Spleen (tissue), 11 donors: ENCODE measurements around the gene COL25A1. TPM values are rescaled to one million over a fixed set of nuclear protein-coding genes. Genes with fewer than 3 reads are reported as not detected.
"Not testable (repeated sequence)": the region's sequence is repeated elsewhere in the genome, so short reads cannot be mapped to it uniquely, and the experiment has no call there.

Experiments
- DNase-seq: peaks from one replicate; pipeline ENCODE4 v3.0.0-alpha.2; 2020
- H3K27ac ChIP-seq, 8 donors: fragments of 200-600 bp; sonication (generic) in 7 of 8; 1 replicate in 4 of 8; 2 replicates in 4 of 8; pipeline versions ENCODE4 v1.5.0 to v1.8.0; 2016 to 2021; ENCODE audit warnings: inconsistent platforms in 4 of 8, mild to moderate bottlenecking in 4 of 8, moderate library complexity in 1 of 8
- H3K27me3 ChIP-seq, 7 donors: fragments of 200-600 bp; sonication (generic) in 6 of 7; replicated peaks in 1 of 7; 1 replicate in 4 of 7; 2 replicates in 3 of 7; pipeline versions ENCODE4 v1.5.0 to v1.8.0; 2016 to 2021; ENCODE audit warnings: inconsistent platforms in 3 of 7, mild to moderate bottlenecking in 1 of 7
- H3K36me3 ChIP-seq, 6 donors: fragments of 200-600 bp; sonication (generic) in 5 of 6; 1 replicate in 4 of 6; 2 replicates in 2 of 6; pipeline versions ENCODE4 v1.5.0 to v1.8.0; 2016 to 2021; ENCODE audit warnings: inconsistent platforms in 2 of 6
- H3K4me1 ChIP-seq, 6 donors: fragments of 200-600 bp; sonication (generic) in 5 of 6; 1 replicate in 3 of 6; 2 replicates in 3 of 6; pipeline versions ENCODE4 v1.5.0 to v1.8.0; 2016 to 2021; ENCODE audit warnings: inconsistent platforms in 3 of 6
- H3K4me3 ChIP-seq, 8 donors: fragments of 200-600 bp; sonication (generic) in 7 of 8; 1 replicate in 4 of 8; 2 replicates in 4 of 8; pipeline versions ENCODE4 v1.5.0 to v1.8.0; 2016 to 2021; ENCODE audit warnings: inconsistent platforms in 4 of 8, mild to moderate bottlenecking in 4 of 8, moderate library complexity in 2 of 8
- H3K9me3 ChIP-seq, 8 donors: fragments of 200-600 bp; sonication (generic) in 7 of 8; 1 replicate in 4 of 8; 2 replicates in 4 of 8; pipeline versions ENCODE4 v1.5.0 to v1.8.0; 2016 to 2021; ENCODE audit warnings: inconsistent platforms in 4 of 8
- CTCF ChIP-seq, 11 experiments: fragments of 200-600 bp in 7 of 11; fragments of 450-650 bp in 4 of 11; sonication (generic) in 4 of 11; IDR thresholded peaks in 8 of 11; conservative IDR thresholded peaks in 3 of 11; 1 replicate in 7 of 11; 2 replicates in 4 of 11; pipeline versions ENCODE4 v1.4.0 to v1.8.0; 2016 to 2021; ENCODE audit warnings: antibody characterized with exemption in 11 of 11, inconsistent platforms in 4 of 11, mild to moderate bottlenecking in 1 of 11
- POLR2A ChIP-seq, 3 donors: fragments of 450-650 bp; IDR thresholded peaks; one replicate each; pipeline ENCODE4 v1.5.1; 2017; ENCODE audit warnings: antibody characterized with exemption in 3 of 3, mild to moderate bottlenecking in 1 of 3
- POLR2AphosphoS5 ChIP-seq, 3 donors: sonication (generic); formaldehyde crosslinking; IDR thresholded peaks; one replicate each; pipeline ENCODE4 v1.5.1; 2017; ENCODE audit warnings: antibody characterized with exemption in 3 of 3
- WGBS, 5 donors: extraction: QIAGEN DNeasy Blood & Tissue Kit in 3 of 5; methylation state at CpG; one replicate each; pipeline versions ENCODE4 v1.1.5 to v1.1.7; 2013 to 2018; 5-methylcytosine and 5-hydroxymethylcytosine counted together
- intact Hi-C: fragments of 100-400 bp; cut with DNase I; formaldehyde crosslinking; loops from one replicate; pipeline ENCODE4 v1.15.0; 2023; ENCODE audit warnings: low total_unique reads
- polyA plus RNA-seq, 3 donors: library from polyadenylated mRNA; stranded (reverse); fragments of 200-250 nt; gene quantifications; one replicate each; pipeline ENCODE4 v1.2.1, GENCODE V29; 2013
- total RNA-seq, 7 donors: library from RNA; depleted of rRNA in 3 of 7; stranded (reverse); fragments of >200 nt in 3 of 7; fragmentation: NEBNext Ultra II Directional in 4 of 7; extraction: Animal tissue kit (Norgen Biotek cat#: 25700) in 4 of 7; gene quantifications; one replicate each; pipeline versions ENCODE4 v1.1.0 to v1.2.1, GENCODE V29; 2016 to 2021
- donor health status: healthy with polysubstance abuse.
- donor health status: DM: no; HTN: no; CAD: no; lungs with moderate emphysema.
- donor health status: DM: no; HTN: no; CAD: no.
- donor health status: Bipolar disorder and iron deficiency.
- donor health status: healthy.
- donor health status: DM: no; HTN: no; CAD: no.
- donor health status: DM: yes; HTN: yes; CAD: no.

COL25A1 gene
- total and polyA plus RNA-seq, 10 donors = 0.06 to 1.9 (median 0.57) TPM; not detected in 1

GRCh38 chr4:109026588-109026987 lies 275.9 kb downstream of the COL25A1 start:
- DNase-seq = no peak
- Histone ChIP-seq H3K27me3 (no peaks in the 10 kb centered on the region), H3K4me3 (no peak overlapping the region), H3K4me1 (no peaks in the 10 kb centered on the region), H3K9me3 (peaks cover 0 to 16% (median 12%) of the 10 kb centered on the region in 8 donors), H3K36me3 (no peaks in the 10 kb centered on the region), H3K27ac (no peak overlapping the region)
- intact Hi-C loops = no loop called here
- 79 to 91% (median 85%) methylated on average over 4 of the region's 4 CpGs for WGBS, 5 donors
- TF ChIP-seq POLR2AphosphoS5 (IDR thresholded peaks at IDR 0.05) (no peak), POLR2A (IDR thresholded peaks at IDR 0.05) (no peak), CTCF (IDR thresholded peaks at IDR 0.05 in 8 of 11, conservative IDR thresholded peaks at IDR 0.05 in 3 of 11) (no peak)

GRCh38 chr4:109025471-109026076 lies 276.9 kb downstream of the COL25A1 start:
- H3K27me3 ChIP-seq = no peaks in the 10 kb centered on the region
- peaks cover 0 to 26% (median 21%) of the 10 kb centered on the region in 8 donors for H3K9me3 ChIP-seq
- intact Hi-C loops = no loop called here
- WGBS, 5 donors = 70 to 82% (median 76%) methylated on average over 3 of the region's 3 CpGs
- TF ChIP-seq CTCF (IDR thresholded peaks at IDR 0.05 in 8 of 11, conservative IDR thresholded peaks at IDR 0.05 in 3 of 11) = no peak
- TF ChIP-seq POLR2AphosphoS5 (IDR thresholded peaks at IDR 0.05) = no peak
- no peak for TF ChIP-seq POLR2A (IDR thresholded peaks at IDR 0.05)
- H3K27ac ChIP-seq = no peak overlapping the region
- no peaks in the 10 kb centered on the region for H3K36me3 ChIP-seq
- no peak overlapping the region for H3K4me3 ChIP-seq
- H3K4me1 ChIP-seq = no peaks in the 10 kb centered on the region
- DNase-seq = no peak

- no peak for DNase-seq
- no peak for TF ChIP-seq POLR2A (IDR thresholded peaks at IDR 0.05)
- no peak for TF ChIP-seq POLR2AphosphoS5 (IDR thresholded peaks at IDR 0.05)
- TF ChIP-seq CTCF (IDR thresholded peaks at IDR 0.05 in 8 of 11, conservative IDR thresholded peaks at IDR 0.05 in 3 of 11) = no peak
- Histone ChIP-seq H3K9me3 (peaks cover 0 to 26% (median 22%) of the 10 kb centered on the region in 8 donors), H3K4me1 (no peaks in the 10 kb centered on the region), H3K4me3 (no peak overlapping the region), H3K27ac (no peak overlapping the region), H3K36me3 (no peaks in the 10 kb centered on the region), H3K27me3 (no peaks in the 10 kb centered on the region)
- WGBS, 5 donors = 70 to 84% (median 74%) methylated on average over 1 of the region's 1 CpG
- intact Hi-C loops = no loop called here
Measured at GRCh38 chr4:109022961-109023360, 279.5 kb downstream of the COL25A1 start.

GRCh38 chr4:109021630-109022029 lies 280.8 kb downstream of the COL25A1 start:
- intact Hi-C loops = not testable (repeated sequence)
- WGBS, 5 donors = 92 to 98% (median 94%) methylated on average over 6 of the region's 6 CpGs

More at GRCh38 chr4:109021630-109022029, 280.8 kb downstream of the COL25A1 start:
- not testable (repeated sequence) for H3K27me3 ChIP-seq, H3K4me3 ChIP-seq, DNase-seq, H3K36me3 ChIP-seq, H3K27ac ChIP-seq, H3K4me1 ChIP-seq
- H3K9me3 ChIP-seq = peaks cover 0 to 28% (median 22%) of the 10 kb centered on the region in 8 donors
